Kasumi-1 (cell line): ENCODE data around the gene TSPO.
"Not testable (repeated sequence)": the region's sequence is repeated elsewhere in the genome, so short reads cannot be mapped to it uniquely, and the experiment has no call there.

Source experiments
- DNase-seq, 2 experiments: peaks; one replicate each; lab custom pipeline; 2025; lab: John Stamatoyannopoulos, UW

TSPO gene

DNA sequence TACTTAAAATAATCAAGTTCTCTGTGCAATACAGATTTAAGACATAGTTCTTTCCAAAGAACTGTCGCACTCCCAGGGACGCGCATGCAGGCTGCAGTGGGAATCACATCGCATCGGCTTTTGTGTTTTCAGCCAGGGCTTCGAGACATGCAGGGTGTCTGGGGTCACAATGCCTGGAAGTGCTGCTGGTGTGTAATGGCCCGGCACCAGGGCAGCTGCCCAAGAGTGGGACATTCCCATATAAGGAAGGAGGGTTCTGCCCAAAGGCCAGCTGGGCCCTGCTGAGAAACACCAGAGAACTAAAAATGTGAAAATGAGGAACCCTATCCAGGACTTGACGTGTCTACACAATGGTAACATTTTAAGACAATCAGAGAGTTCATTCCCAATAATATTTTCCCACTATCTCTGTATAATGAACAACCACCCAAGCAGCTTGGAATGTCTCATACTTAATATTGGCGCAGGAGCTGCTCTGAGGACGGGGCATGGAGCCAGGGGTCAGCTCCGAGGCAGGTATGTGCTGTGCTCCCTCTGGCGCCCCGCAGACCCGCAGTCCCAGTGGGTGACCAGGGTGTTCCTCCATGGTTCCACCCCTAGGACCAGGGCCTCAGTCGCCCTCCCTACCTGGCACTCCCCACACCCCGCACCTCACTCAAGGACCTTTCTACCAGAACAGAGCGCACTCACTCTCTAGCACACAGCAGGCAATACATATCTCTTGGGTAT is 19.4 kb upstream of the TSPO start:
- DNase-seq = no peak

GRCh38 chr22:43133401-43133800 is 18.0 kb upstream of the TSPO start:
- no peak for DNase-seq

DNA sequence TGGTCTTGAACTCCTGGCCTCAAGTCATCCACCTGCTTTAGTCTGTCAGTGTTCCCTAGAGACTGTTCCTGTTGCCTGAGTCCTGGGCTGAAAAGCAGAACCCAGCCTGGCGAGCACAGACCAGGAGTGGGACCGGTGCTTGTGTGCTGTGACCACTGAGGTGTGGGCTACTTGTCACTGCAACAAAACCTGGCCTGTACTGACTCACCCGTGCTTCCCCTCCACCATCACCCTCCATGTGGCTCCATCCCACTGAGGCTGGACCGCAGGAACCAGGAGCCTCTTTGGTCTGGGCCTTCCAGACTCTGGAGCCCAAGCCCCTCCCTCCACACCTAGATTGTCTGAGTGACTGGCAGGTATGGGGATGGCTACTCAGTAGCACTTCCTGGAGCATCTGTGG is 16.8 kb upstream of the TSPO start:
- DNase-seq = no peak

- DNase-seq = no peak
Measured at GRCh38 chr22:43135565-43135964, 15.8 kb upstream of the TSPO start.

DNA sequence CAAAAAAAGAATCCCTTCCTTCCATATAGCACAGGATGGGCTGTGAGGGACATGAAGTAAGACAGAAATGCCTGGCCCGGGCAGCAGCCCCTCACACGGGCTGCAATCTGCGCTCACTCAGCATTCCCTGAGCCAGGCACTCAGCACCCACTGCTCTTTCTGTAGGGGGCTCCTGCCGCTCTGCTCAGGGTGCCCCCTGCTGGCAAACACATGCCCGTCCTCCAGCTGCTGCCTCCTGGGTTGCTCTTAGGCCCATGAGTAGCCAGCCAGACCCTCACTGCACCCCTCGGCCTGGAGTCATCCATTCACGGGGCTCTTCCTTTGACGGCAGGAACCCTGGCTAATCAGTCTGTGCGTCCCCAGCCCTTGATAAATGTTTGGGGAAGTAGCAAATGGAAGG is 15.1 kb upstream of the TSPO start:
- peak; percentile 66 to 80 for DNase-seq

DNA sequence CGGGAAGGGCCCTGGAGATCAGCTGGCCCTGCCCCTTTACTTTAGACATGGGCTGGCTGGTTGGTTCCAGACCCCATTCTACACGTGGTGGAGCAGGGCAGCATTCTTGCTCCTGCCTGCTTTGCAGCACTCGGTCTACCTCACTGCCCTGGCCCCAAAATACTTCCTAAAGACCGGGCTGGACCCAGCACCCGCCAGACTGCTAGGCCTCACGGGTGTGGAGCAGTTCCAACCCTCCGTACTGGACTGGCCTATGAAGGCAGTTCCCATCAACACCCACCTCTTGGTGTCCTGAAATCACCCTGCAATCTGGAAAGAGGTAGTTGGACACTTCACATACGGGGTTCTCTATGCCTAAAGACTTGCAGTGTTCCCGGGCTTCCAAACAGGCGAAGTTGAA is 14.6 kb upstream of the TSPO start:
- DNase-seq = no peak

DNA sequence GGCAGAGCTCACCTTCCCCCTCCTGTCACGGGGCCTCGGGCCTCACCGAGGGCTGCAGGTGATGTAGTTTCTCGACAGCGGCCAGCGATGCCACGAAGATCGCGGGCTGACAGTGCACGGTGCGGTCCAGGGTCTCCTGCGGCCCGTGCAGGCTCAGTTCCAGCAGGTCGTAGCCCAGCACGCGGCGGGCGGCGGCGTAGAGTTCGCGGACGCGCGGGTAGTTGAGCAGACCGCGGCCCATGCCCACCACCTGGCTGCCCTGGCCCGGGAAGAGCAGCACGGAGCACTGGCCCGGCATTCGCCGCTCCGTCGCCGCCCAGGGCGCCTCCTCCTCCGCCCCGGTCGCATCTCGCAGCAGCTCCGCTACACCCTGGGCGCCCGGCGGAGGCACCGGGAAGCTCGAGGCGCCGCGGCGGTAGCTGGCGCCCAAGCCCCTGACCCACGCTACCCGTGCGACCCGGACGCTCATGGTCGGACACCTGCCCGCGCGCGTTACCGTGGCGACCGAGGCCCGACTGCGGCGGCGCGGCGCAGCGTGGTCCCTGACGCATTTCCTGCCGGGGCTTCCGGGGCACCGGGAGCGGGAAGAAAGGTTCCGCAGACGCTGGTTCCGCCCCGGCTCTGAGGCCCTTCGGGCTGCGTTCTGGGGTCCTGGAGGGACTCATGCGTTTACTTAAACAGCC is 8.3 kb upstream of the TSPO start, which contains the start of gene MCAT:
TSS of gene MCAT (minus strand) at position 519 of the 683 bp plus-strand sequence. CDS start at position 469, 50 bp downstream.
- DNase-seq = peak; percentile 57 to 69

DNA sequence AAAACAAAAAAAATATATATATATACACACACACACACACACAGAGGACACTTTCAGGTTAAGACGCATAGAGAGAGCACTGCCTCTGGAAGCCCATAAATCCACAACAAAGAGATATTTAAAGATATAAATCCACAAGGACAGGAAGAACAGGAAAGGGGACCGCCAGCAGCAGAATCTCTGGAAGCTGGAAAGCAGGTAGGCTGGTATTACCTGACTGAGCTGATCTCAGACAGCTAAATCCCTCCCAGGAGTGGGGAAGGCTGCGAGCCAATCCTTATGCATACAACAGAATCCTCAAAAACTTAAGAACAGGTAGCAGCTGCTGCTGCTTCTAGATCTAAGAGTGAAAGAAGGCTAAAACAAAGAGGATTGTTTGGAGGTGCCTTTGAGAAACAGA is 6.4 kb upstream of the TSPO start:
- DNase-seq = no peak

DNA sequence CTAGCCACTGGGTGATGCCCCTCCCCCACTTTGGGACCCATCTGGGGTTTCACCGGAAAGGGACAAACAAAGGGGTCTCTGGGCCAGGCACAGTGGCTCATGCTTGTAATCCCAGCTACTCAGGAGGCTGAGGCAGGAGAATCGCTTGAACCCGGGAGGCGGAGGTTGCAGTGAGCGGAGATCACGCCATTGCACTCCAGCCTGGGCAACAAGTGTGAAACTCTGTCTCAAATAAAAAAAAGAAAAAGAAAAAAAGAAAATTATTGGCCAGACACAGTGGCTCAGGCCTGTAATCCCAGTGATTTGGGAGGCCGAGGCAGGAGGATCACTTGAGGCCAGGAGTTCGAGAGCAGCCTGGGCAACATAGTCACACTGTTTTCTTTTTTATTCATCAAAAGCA is 6.0 kb upstream of the TSPO start:
- DNase-seq = not testable (repeated sequence)

DNA sequence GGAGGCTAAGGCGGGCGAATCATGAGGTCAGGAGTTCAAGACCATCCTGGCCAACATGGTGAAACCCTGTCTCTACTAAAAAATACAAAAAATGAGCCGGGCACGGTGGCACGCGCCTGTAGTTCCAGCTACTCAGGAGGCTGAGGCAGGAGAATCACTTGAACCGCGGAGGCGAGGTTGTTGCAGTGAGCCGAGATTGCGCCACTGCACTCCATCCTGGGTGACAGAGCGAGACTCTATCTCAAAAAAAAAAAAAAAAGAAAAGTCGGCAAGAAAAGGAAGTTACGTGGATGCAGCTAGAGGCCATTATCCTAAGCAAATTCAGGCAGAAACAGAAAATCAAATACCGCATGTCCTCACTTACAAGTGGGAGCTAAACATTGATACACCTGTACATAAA is 5.0 kb upstream of the TSPO start:
- DNase-seq = not testable (repeated sequence)

GRCh38 chr22:43147821-43148220 is 3.5 kb upstream of the TSPO start:
- peak; percentile 46 to 67 for DNase-seq

- DNase-seq = no peak
Measured at GRCh38 chr22:43148581-43148980, 2.8 kb upstream of the TSPO start.

DNA sequence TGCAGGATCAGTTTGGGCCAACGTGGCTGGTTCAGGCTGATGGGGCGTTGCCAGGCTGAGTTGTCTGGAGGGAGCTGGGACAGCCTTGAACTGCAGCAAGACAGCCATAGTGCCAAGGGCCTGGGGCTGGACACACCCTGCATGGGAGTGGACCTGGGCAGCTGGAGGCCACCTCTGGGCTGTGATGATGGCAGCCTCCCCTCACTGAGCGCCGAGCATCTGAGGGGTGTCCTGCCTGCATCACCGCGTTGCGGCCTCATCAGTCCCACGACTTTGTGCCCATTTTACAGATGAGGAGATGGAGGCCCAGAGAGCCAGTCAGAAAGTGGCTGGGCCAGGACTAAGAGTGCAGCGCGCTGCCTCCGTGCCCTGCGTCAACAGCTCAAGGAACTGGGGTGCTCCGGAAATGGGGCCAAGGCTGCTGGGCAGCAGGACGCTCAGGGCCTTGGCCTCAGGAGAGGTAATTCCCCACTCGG is 590 bp upstream of the TSPO start:
- no peak for DNase-seq

DNA sequence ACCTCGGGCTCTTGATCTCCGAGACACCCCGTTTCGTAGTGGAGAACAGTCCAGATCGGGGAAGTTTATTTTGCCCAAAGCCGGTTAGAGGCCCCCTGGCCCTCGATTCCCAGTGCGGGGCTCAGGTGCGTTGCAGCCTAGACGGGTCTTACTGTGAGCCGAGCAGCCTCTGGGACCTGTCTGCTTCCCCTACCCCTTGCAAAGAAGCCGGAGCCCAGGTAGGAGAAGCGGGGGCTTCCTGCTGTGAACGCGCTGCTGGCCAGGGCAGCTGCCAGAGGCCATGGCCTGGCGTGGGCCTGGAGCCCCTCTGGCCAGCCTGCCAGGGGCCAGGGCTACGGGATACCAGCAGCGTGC is 621 bp downstream of the TSPO start:
- peak in 1 of 2 experiments; percentile 11 for DNase-seq

GRCh38 chr22:43152357-43153071 is 1.2 kb downstream of the TSPO start:
- peak; percentile 18 to 43 for DNase-seq

DNA sequence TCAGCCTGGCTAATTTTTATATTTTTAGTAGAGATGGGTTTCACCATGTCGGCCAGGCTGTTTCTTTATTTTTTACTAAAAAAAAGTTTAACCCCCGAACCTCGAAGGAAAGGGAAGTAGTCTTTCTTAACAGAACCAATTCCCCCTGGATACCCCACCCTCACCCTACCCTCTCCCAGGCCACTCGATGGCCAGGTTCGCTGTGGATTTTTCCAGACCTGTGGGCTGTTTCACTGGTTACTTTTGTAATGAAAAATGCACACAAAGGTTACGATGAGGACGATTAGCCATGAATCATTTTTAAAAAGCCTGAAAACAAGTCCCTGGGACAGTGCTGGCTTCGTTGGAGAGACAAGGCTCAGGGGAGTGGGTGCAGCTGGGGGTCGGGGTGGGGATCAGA is 2.5 kb downstream of the TSPO start:
- DNase-seq = no peak

- DNase-seq = no peak
Measured at GRCh38 chr22:43154887-43155536, 3.7 kb downstream of the TSPO start.

GRCh38 chr22:43155789-43156188 is 4.4 kb downstream of the TSPO start:
- DNase-seq = no peak

GRCh38 chr22:43156413-43156812 is 5.1 kb downstream of the TSPO start:
- no peak for DNase-seq

GRCh38 chr22:43157874-43158546 is 6.7 kb downstream of the TSPO start:
- no peak for DNase-seq

DNA sequence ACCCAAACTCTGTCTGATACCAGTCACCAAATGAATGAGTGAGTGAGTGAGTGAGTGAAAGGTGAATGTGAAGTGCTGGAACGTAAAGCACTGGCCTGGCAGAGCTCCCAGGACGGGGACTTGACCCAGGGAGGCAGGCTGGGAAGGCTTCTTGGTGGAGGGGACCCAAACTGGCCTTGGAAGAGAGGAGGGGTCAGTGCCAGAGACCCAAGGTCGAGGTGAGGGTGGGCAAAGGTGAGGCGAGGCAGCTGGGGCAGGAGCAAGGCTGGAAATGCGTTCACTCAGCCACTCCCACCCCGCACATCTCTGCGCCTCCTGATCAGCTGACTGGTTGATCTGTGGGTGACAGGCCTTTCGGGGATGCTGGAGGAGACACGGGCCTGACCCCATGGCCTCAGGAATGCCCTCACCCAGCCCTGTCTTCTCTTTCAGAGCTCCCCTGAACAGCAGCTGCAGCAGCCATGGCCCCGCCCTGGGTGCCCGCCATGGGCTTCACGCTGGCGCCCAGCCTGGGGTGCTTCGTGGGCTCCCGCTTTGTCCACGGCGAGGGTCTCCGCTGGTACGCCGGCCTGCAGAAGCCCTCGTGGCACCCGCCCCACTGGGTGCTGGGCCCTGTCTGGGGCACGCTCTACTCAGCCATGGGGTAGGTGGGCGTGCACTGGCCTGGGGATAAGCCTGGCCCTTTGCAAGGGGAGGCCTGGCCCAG is 7.6 kb downstream of the TSPO start:
- DNase-seq = no peak
